Urothelium cell line (cell line): Measurements from ENCODE around the gene SPEM2.

Source experiments
- DNase-seq: peaks from one replicate; pipeline ENCODE4 v3.0.0; 2011; ENCODE audit warnings: low spot score, mixed read lengths
- FAIRE-seq: peaks from 2 replicates; lab custom pipeline; 2011; peaks lifted over from hg19 to GRCh38; lab: Jason Lieb, UNC

Gene SPEM2

GRCh38 chr17:7425316-7425715, at the start of gene SPEM2:
Gene SPEM2, plus strand, starts transcription at chr17:7425616. Its CDS starts 73 bp downstream, at chr17:7425689.
- FAIRE-seq (no peak), DNase-seq (no peak)

GRCh38 chr17:7379134-7379533, 46.3 kb upstream of the SPEM2 start:
- DNase-seq (no peak), FAIRE-seq (no peak)

- no peak for DNase-seq
- FAIRE-seq, result no peak
Measured at GRCh38 chr17:7380321-7380720, 45.1 kb upstream of the SPEM2 start.

GRCh38 chr17:7380855-7381683, 44.3 kb upstream of the SPEM2 start, which contains the start of gene TNK1:
Gene TNK1, plus strand, starts transcription at chr17:7381089. Its CDS starts 1,838 bp downstream, at chr17:7382927.
- FAIRE-seq (no peak), DNase-seq (no peak)

- FAIRE-seq, result no peak
- DNase-seq, result no peak
Measured at GRCh38 chr17:7382901-7383300, 42.5 kb upstream of the SPEM2 start.

GRCh38 chr17:7383371-7383741, 42.1 kb upstream of the SPEM2 start:
- no peak for FAIRE-seq
- no peak for DNase-seq

GRCh38 chr17:7383742-7384488, 41.5 kb upstream of the SPEM2 start:
- no peak for DNase-seq
- no peak for FAIRE-seq

- FAIRE-seq, result no peak
Measured at GRCh38 chr17:7384489-7385081, 40.8 kb upstream of the SPEM2 start.

GRCh38 chr17:7388856-7389255, 36.6 kb upstream of the SPEM2 start:
- DNase-seq, result no peak
- FAIRE-seq, result no peak

More at GRCh38 chr17:7384489-7385081, 40.8 kb upstream of the SPEM2 start:
- no peak for DNase-seq

GRCh38 chr17:7389924-7390910, 35.2 kb upstream of the SPEM2 start:
- FAIRE-seq (no peak), DNase-seq (no peak)

- no peak for FAIRE-seq
Measured at GRCh38 chr17:7391307-7391706, 34.1 kb upstream of the SPEM2 start.

GRCh38 chr17:7392696-7393612, 32.5 kb upstream of the SPEM2 start:
- FAIRE-seq, result no peak
- no peak for DNase-seq

More at GRCh38 chr17:7391307-7391706, 34.1 kb upstream of the SPEM2 start:
- DNase-seq, result no peak

GRCh38 chr17:7393613-7394451, 31.6 kb upstream of the SPEM2 start:
- no peak for DNase-seq

GRCh38 chr17:7394452-7395191, 30.8 kb upstream of the SPEM2 start, which contains the start of gene PLSCR3:
Gene PLSCR3, minus strand, starts transcription at chr17:7394525. Its CDS starts 415 bp downstream, at chr17:7394110.
- FAIRE-seq, result no peak

More at GRCh38 chr17:7393613-7394451, 31.6 kb upstream of the SPEM2 start:
- no peak for FAIRE-seq

GRCh38 chr17:7396147-7396546, 29.3 kb upstream of the SPEM2 start:
- no peak for FAIRE-seq
- DNase-seq, result no peak

More at GRCh38 chr17:7394452-7395191, 30.8 kb upstream of the SPEM2 start, which contains the start of gene PLSCR3:
- DNase-seq, result peak; percentile 88

- DNase-seq (no peak), FAIRE-seq (no peak)
Measured at GRCh38 chr17:7398612-7399011, 26.8 kb upstream of the SPEM2 start.

GRCh38 chr17:7403043-7403726, 22.2 kb upstream of the SPEM2 start:
- DNase-seq (no peak), FAIRE-seq (no peak)
